NB4 (cell line): Measurements from ENCODE around the gene PAPOLA.

Experiments used
- CTCF ChIP-seq: IDR thresholded peaks from one replicate; pipeline ENCODE4 v1.5.1; 2012; ENCODE audit warnings: low read depth, low read length
- POLR2A ChIP-seq: IDR thresholded peaks from 2 replicates; pipeline ENCODE4 v1.6.1; 2011; ENCODE audit warnings: mild to moderate bottlenecking; ENCODE audit not compliant: insufficient read length; ENCODE audit errors: extremely low read depth

DNA sequence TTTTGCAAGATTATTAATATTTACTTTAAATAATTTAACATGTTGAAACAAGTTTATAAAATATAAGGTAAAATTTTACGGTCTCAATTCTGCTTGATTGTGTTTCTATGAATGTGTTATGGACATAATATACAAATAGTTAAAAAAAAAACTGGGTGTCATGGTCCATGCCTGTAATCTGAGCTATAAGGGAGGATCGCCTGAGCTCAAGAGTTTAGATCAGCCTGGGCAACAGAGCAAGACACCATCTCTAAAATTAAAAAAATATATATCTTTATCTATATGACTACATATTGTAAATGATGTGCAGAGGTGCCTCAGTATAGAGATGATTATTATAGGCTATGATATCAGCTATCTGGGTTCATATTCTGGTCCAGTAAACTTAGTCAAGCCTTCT lies 9.9 kb downstream of the PAPOLA start:
- TF ChIP-seq CTCF = no peak
- TF ChIP-seq POLR2A = no peak
